ENCODE results near the gene HDAC8. TPM values are rescaled to one million over a fixed set of nuclear protein-coding genes. Genes with fewer than 3 reads are reported as not detected.

Gene HDAC8
- total and polyA plus RNA-seq, 9 of the 15 experiments (the other 6 are each of a cell fraction or from before 2014, with no cell fraction given) = 18.9 to 53.8 (median 28.7) TPM

- Histone ChIP-seq H3K27me3 (ENCODE audit: control insufficient read depth in 2 of 2, insufficient read depth in 2 of 2, low read length in 2 of 2) (no peaks in the 10 kb centered on the region), H3K9ac (ENCODE audit: insufficient read depth in 1 of 2, low read depth in 2 of 2, low read length in 2 of 2) (no peak overlapping the region), H3K9me1 (ENCODE audit: control insufficient read depth, insufficient read depth, low read length) (no peaks in the 10 kb centered on the region), H4K20me1 (replicated peaks; ENCODE audit: control insufficient read depth, insufficient read depth, low read length) (no peaks in the 10 kb centered on the region), H2AFZ (ENCODE audit: low read depth, low read length) (no peak overlapping the region), H3K4me1 (replicated peaks in 1 of 2; ENCODE audit: control insufficient read depth in 2 of 2, insufficient read depth in 2 of 2, low read length in 2 of 2) (no peaks in the 10 kb centered on the region; a peak in 1 of 5 replicates), H3K4me2 (ENCODE audit: insufficient read depth, low read length) (no peak overlapping the region), H3K4me3 (no peak overlapping the region), H3K79me2 (ENCODE audit: control insufficient read depth, insufficient read depth, low read length) (no peaks in the 10 kb centered on the region), H3K27ac (ENCODE audit: extremely low read depth, low read depth, low read length) (no peak overlapping the region), H3K36me3 (ENCODE audit: control insufficient read depth, insufficient read depth, low read length) (no peaks in the 10 kb centered on the region), H3K9me3 (replicated peaks; ENCODE audit: control insufficient read depth, insufficient read depth, low read depth, low read length) (no peaks in the 10 kb centered on the region)
- DNase-seq (ENCODE audit: extremely low read depth in 1 of 4, low spot score in 3 of 4) = no peak
- ChIA-PET POLR2A (interaction anchor here (0.7 kb wide), 1 partner anchor 1877 kb away, joined by 4 read pairs; no protein-coding TSS in a partner anchor), CTCF (ENCODE audit: low intra/inter-chr PET ratio) (no interaction called here)
- peak; percentile 57; the same call in 1 of the 2 replicates for TF ChIP-seq PKNOX1 (IDR thresholded peaks at IDR 0.05)
- TF ChIP-seq SMARCE1 (IDR thresholded peaks at IDR 0.05) = peak; percentile 40; the same call in 1 of the 2 replicates
- peak; percentile 98 for TF ChIP-seq MEIS2 (IDR thresholded peaks at IDR 0.05; ENCODE audit: partially characterized antibody)
- no peak for TF ChIP-seq CREM (IDR thresholded peaks at IDR 0.05; ENCODE audit: low read depth)
- TF ChIP-seq CEBPG (CRISPR knock-in tag; IDR thresholded peaks at IDR 0.05) = no peak
- 0 out of 4 replicates have a peak, but pooled peaks of 1 of the 2 experiments have one; percentile 28 for TF ChIP-seq CEBPG (tag; conservative IDR thresholded peaks at IDR 0.05 in 1 of 2, IDR thresholded peaks at IDR 0.05 in 1 of 2)
- TF ChIP-seq EP300 (IDR thresholded peaks at IDR 0.05; ENCODE audit: low read length) = peak; percentile 38; the same call in 1 of the 2 replicates
- no peak for TF ChIP-seq ZNF197 (CRISPR knock-in tag; IDR thresholded peaks at IDR 0.05; ENCODE audit: low read depth)
- peak; percentile 82 for TF ChIP-seq FOXJ2 (tag; IDR thresholded peaks at IDR 0.05)
- TF ChIP-seq SPI1 (IDR thresholded peaks at IDR 0.05; ENCODE audit: borderline replicate concordance, low read depth, low read length) = peak; percentile 93
- TF ChIP-seq PBX2 (CRISPR knock-in tag; IDR thresholded peaks at IDR 0.05; ENCODE audit: low read depth) = peak; percentile 44; the same call in 1 of the 2 replicates
- peak; percentile 98 for TF ChIP-seq PBX2 (tag; conservative IDR thresholded peaks at IDR 0.05; ENCODE audit: low read depth)
- no peak for TF ChIP-seq HOXB6 (CRISPR knock-in tag; IDR thresholded peaks at IDR 0.05; ENCODE audit: borderline replicate concordance)
- no peak for TF ChIP-seq TAF1 (IDR thresholded peaks at IDR 0.05; ENCODE audit: control insufficient read depth, extremely low read depth, insufficient read depth, low read length, severe bottlenecking)
- no peak for TF ChIP-seq ETS1 (conservative IDR thresholded peaks at IDR 0.05; ENCODE audit: control insufficient read depth, low read depth, low read length)
- TF ChIP-seq BHLHE40 (IDR thresholded peaks at IDR 0.05; ENCODE audit: low read length) = peak; percentile 16; the same call in 1 of the 2 replicates
- intact Hi-C loops (cut with micrococcal nuclease) (loop anchor here (10.0 kb wide), 1 partner anchor 137 kb away; no protein-coding TSS in a partner anchor), in situ Hi-C loops (cut with MboI) (no loop called here)
- FAIRE-seq = peak; percentile 44
- BruUV-seq (replicated peaks) = no TSS peak
- ATAC-seq = no peak
- WGBS (ENCODE audit: insufficient coverage, low coverage, missing lambda C conversion rate) = 43% methylated on average over 2 of the region's 2 CpGs
Measured at GRCh38 chrX:72381439-72382201, 191.0 kb downstream of the HDAC8 start.
